Left kidney (tissue), 2 donors: ENCODE results near the gene RPL28. TPM values are rescaled to one million over a fixed set of nuclear protein-coding genes. Genes with fewer than 3 reads are reported as not detected.

Source experiments
- DNase-seq: peaks from one replicate; pipeline ENCODE4 v3.0.0-alpha.2; 2013
- polyA plus RNA-seq: library from polyadenylated mRNA; unstranded; fragments of 120-200 nt; gene quantifications from one replicate; pipeline ENCODE4 v1.2.1, GENCODE V29; 2013; ENCODE audit not compliant: insufficient read length

RPL28 gene
- polyA plus RNA-seq, 1 donor = 746 TPM

GRCh38 chr19:55352040-55352439, 33.7 kb upstream of the RPL28 start:
- DNase-seq = no peak

- DNase-seq = no peak
Observed at GRCh38 chr19:55352549-55353145, 33.1 kb upstream of the RPL28 start.

GRCh38 chr19:55353356-55353802, 32.4 kb upstream of the RPL28 start:
- no peak for DNase-seq

- no peak for DNase-seq
Observed at GRCh38 chr19:55353803-55354697, 31.7 kb upstream of the RPL28 start.

- no peak for DNase-seq
Observed at GRCh38 chr19:55354698-55355212, 31.0 kb upstream of the RPL28 start, which contains the start of gene COX6B2. Gene COX6B2, minus strand, starts transcription at chr19:55354719. Its CDS starts 198 bp downstream, at chr19:55354521.

GRCh38 chr19:55355213-55355821, 30.4 kb upstream of the RPL28 start:
- no peak for DNase-seq

- no peak for DNase-seq
Observed at GRCh38 chr19:55358493-55358892, 27.2 kb upstream of the RPL28 start.

- DNase-seq = no peak
Observed at GRCh38 chr19:55358943-55359908, 26.5 kb upstream of the RPL28 start.

- DNase-seq = no peak
Observed at GRCh38 chr19:55360902-55361301, 24.8 kb upstream of the RPL28 start.

- DNase-seq = no peak
Observed at GRCh38 chr19:55362174-55362989, 23.4 kb upstream of the RPL28 start.

GRCh38 chr19:55362990-55363716, 22.6 kb upstream of the RPL28 start, which contains the start of gene GARIN5B:
Gene GARIN5B, minus strand, starts transcription at chr19:55363260. Its CDS starts 194 bp downstream, at chr19:55363066.
- no peak for DNase-seq

- DNase-seq = no peak
Observed at GRCh38 chr19:55365245-55365644, 20.5 kb upstream of the RPL28 start.

- DNase-seq = no peak
Observed at GRCh38 chr19:55365964-55366363, 19.8 kb upstream of the RPL28 start.

- DNase-seq = no peak
Observed at GRCh38 chr19:55366790-55367189, 18.9 kb upstream of the RPL28 start.

GRCh38 chr19:55368106-55368505, 17.6 kb upstream of the RPL28 start:
- no peak for DNase-seq

GRCh38 chr19:55368701-55369563, 16.8 kb upstream of the RPL28 start:
- no peak for DNase-seq

GRCh38 chr19:55369653-55370304, 16.0 kb upstream of the RPL28 start:
- DNase-seq = no peak

- no peak for DNase-seq
Observed at GRCh38 chr19:55370305-55370988, 15.3 kb upstream of the RPL28 start, which contains the start of gene IL11. Gene IL11, minus strand, starts transcription at chr19:55370463. Its CDS starts 153 bp downstream, at chr19:55370310.
